OCI-LY1 (cell line): Measurements from ENCODE around the gene HAPLN3.
A peak's percentile ranks its signal among the peaks of the same experiment; 100 is the strongest.

Source experiments
- H2AFZ ChIP-seq: fragments of 200-600 bp; sonication (generic), shearing (Covaris generic); 2 replicates; pipeline ENCODE4 v1.6.0; 2014; ENCODE audit warnings: antibody characterized with exemption, mild to moderate bottlenecking, low read length
- H3F3A ChIP-seq: fragments of 200-600 bp; sonication (generic), shearing (Covaris generic); 2 replicates; pipeline ENCODE4 v1.6.0; 2014; ENCODE audit warnings: mild to moderate bottlenecking, antibody characterized with exemption, low read length, moderate library complexity; ENCODE audit not compliant: insufficient read depth
- H3K27ac ChIP-seq: fragments of 200-600 bp; sonication (generic); 2 replicates; pipeline ENCODE4 v1.5.1; 2014; ENCODE audit warnings: low read length, mixed run types, mild to moderate bottlenecking, low read depth; ENCODE audit not compliant: poor library complexity, severe bottlenecking
- H3K27me3 ChIP-seq: fragments of 200-600 bp; sonication (generic); 2 replicates; pipeline ENCODE4 v1.6.0; 2014; ENCODE audit warnings: antibody characterized with exemption, mild to moderate bottlenecking, low read length, moderate library complexity; ENCODE audit not compliant: insufficient read depth
- H3K36me3 ChIP-seq: fragments of 200-600 bp; sonication (generic); 2 replicates; pipeline ENCODE4 v1.6.1; 2014; ENCODE audit warnings: mild to moderate bottlenecking, antibody characterized with exemption, low read length, moderate library complexity, mixed read lengths; ENCODE audit not compliant: insufficient read depth
- H3K4me1 ChIP-seq: fragments of 200-600 bp; sonication (generic); 2 replicates; pipeline ENCODE4 v1.5.1; 2014; ENCODE audit warnings: mild to moderate bottlenecking, low read length, moderate library complexity; ENCODE audit not compliant: insufficient read depth, severe bottlenecking
- H3K4me2 ChIP-seq: fragments of 200-600 bp; sonication (generic), shearing (Covaris generic); 2 replicates; pipeline ENCODE4 v1.6.1; 2014; ENCODE audit warnings: low read length
- H3K4me3 ChIP-seq: fragments of 200-600 bp; sonication (generic); 2 replicates; pipeline ENCODE4 v1.5.1; 2014; ENCODE audit warnings: low read length, low read depth, mild to moderate bottlenecking, mixed read lengths; ENCODE audit not compliant: poor library complexity, severe bottlenecking
- H3K79me2 ChIP-seq: fragments of 200-600 bp; shearing (Covaris generic); 2 replicates; pipeline ENCODE4 v1.6.1; 2016; ENCODE audit warnings: mixed run types, low read length, mixed read lengths; ENCODE audit not compliant: insufficient read depth
- H3K9ac ChIP-seq: fragments of 200-600 bp; sonication (generic), shearing (Covaris generic); 2 replicates; pipeline ENCODE4 v1.6.1; 2014; ENCODE audit warnings: mild to moderate bottlenecking, low read length, mixed read lengths
- H3K9me2 ChIP-seq: fragments of 200-600 bp; sonication (generic), shearing (Covaris generic); 2 replicates; pipeline ENCODE4 v1.6.1; 2014; ENCODE audit warnings: low read depth, mild to moderate bottlenecking, low read length, mixed read lengths
- H3K9me3 ChIP-seq: fragments of 200-600 bp; shearing (Covaris generic); 2 replicates; pipeline ENCODE4 v1.6.1; 2014; ENCODE audit warnings: low read length, mixed read lengths
- H4K20me1 ChIP-seq: fragments of 200-600 bp; sonication (generic), shearing (Covaris generic); 2 replicates; pipeline ENCODE4 v1.6.0; 2016; ENCODE audit warnings: mild to moderate bottlenecking, low read length; ENCODE audit not compliant: insufficient read depth
- EZH2 ChIP-seq: fragments of 200-600 bp; sonication (generic), shearing (Covaris generic); IDR thresholded peaks from 2 replicates; pipeline ENCODE4 v1.8.0; 2017; ENCODE audit warnings: borderline replicate concordance, mixed run types, mild to moderate bottlenecking, antibody characterized with exemption, low read length, moderate library complexity, mixed read lengths
- TF ChIP-seq, protein P1 (sequence below): fragments of 200-600 bp; sonication (generic), shearing (Covaris generic); IDR thresholded peaks from 2 replicates; pipeline ENCODE4 v1.5.1; 2017; ENCODE audit warnings: mild to moderate bottlenecking, antibody characterized with exemption, low read length, moderate library complexity, mixed read lengths

The HAPLN3 gene

GRCh38 chr15:88835646-88836045, 59.7 kb downstream of the HAPLN3 start:
- no peak overlapping the region for H3K4me2 ChIP-seq
- no peak for TF ChIP-seq EZH2
- TF ChIP-seq, protein P1, sequence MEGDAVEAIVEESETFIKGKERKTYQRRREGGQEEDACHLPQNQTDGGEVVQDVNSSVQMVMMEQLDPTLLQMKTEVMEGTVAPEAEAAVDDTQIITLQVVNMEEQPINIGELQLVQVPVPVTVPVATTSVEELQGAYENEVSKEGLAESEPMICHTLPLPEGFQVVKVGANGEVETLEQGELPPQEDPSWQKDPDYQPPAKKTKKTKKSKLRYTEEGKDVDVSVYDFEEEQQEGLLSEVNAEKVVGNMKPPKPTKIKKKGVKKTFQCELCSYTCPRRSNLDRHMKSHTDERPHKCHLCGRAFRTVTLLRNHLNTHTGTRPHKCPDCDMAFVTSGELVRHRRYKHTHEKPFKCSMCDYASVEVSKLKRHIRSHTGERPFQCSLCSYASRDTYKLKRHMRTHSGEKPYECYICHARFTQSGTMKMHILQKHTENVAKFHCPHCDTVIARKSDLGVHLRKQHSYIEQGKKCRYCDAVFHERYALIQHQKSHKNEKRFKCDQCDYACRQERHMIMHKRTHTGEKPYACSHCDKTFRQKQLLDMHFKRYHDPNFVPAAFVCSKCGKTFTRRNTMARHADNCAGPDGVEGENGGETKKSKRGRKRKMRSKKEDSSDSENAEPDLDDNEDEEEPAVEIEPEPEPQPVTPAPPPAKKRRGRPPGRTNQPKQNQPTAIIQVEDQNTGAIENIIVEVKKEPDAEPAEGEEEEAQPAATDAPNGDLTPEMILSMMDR: no peak
- H3K27me3 ChIP-seq: no peaks in the 10 kb centered on the region
- no peaks in the 10 kb centered on the region for H3K79me2 ChIP-seq
- no peaks in the 10 kb centered on the region for H3K4me1 ChIP-seq
- H3K9ac ChIP-seq: no peak overlapping the region
- no peaks in the 10 kb centered on the region for H3K9me3 ChIP-seq
- H3K9me2 ChIP-seq: no peaks in the 10 kb centered on the region
- no peak overlapping the region for H3K27ac ChIP-seq
- H4K20me1 ChIP-seq: no peaks in the 10 kb centered on the region
- H2AFZ ChIP-seq: no peak overlapping the region
- H3K4me3 ChIP-seq: no peak overlapping the region
- H3K36me3 ChIP-seq: no peaks in the 10 kb centered on the region
- no peaks in the 10 kb centered on the region for H3F3A ChIP-seq

DNA sequence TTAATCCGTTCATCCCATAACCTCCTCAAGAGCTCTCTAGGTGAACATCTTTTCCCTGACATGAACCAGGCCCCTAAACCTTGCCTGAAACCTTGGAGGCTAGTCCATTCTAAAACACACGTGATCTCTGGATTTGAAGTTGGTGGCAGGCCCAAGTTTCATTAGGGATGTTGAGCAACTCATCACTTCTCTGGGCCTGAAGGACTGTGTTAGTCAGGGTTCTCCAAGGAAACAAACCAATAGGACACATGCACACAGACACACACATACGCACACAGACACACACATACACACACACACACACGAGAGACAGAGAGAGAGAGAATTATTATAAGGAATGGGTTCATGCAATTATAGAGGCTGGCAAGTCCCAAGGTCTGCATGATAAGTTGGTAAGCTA, 60.2 kb downstream of the HAPLN3 start:
- H3K4me2 ChIP-seq: no peak overlapping the region
- no peak overlapping the region for H3K4me3 ChIP-seq
- TF ChIP-seq, protein P1: no peak
- TF ChIP-seq EZH2: no peak
- no peaks in the 10 kb centered on the region for H3F3A ChIP-seq
- H3K9me2 ChIP-seq: no peaks in the 10 kb centered on the region
- H3K4me1 ChIP-seq: no peaks in the 10 kb centered on the region
- no peaks in the 10 kb centered on the region for H3K27me3 ChIP-seq
- no peak overlapping the region for H3K27ac ChIP-seq
- no peaks in the 10 kb centered on the region for H3K79me2 ChIP-seq
- no peaks in the 10 kb centered on the region for H3K9me3 ChIP-seq
- no peaks in the 10 kb centered on the region for H4K20me1 ChIP-seq
- no peaks in the 10 kb centered on the region for H3K36me3 ChIP-seq
- no peak overlapping the region for H2AFZ ChIP-seq
- no peak overlapping the region for H3K9ac ChIP-seq

DNA sequence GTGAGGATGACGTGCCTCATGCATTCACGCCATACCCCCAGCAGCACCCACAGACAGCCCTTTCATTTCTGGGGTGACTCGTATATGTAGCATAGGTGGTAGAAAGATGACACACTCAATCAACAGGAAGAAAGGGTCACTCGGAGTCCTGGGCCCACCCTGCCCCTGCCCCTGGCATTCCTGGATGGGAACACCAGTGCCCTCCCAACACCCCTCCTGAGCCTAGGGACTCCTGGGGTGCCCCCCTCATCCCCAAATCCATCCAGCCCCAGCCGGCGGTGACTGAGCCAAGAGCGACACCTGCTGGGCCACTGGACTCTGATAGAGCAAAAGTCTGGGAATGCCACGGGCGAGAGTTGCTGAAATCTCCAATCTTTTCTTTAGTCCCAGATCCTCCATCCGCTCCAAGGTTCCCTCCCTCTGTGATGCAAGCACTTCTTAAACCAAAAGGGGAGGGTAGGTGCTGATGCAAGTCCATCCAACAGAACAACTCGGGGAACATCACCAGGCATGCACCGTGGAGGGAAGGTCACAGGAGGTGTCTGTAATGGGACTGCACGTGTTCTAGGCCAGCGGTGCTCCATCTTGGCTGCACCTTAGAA, 61.0 kb downstream of the HAPLN3 start:
- Histone ChIP-seq H3K4me2 (no peak overlapping the region), H3K4me3 (no peak overlapping the region), H3K9me3 (no peaks in the 10 kb centered on the region), H3K9me2 (no peaks in the 10 kb centered on the region), H3K36me3 (no peaks in the 10 kb centered on the region), H3K4me1 (no peaks in the 10 kb centered on the region), H2AFZ (no peak overlapping the region), H3K79me2 (no peaks in the 10 kb centered on the region), H3K9ac (no peak overlapping the region), H4K20me1 (no peaks in the 10 kb centered on the region), H3F3A (no peaks in the 10 kb centered on the region), H3K27ac (no peak overlapping the region), H3K27me3 (no peaks in the 10 kb centered on the region)
- TF ChIP-seq, protein P1: peak; percentile 67
- TF ChIP-seq EZH2: no peak
